ENCODE measurements around the gene CCNY.

The CCNY gene

GRCh38 chr10:35345383-35345742 is 9.1 kb downstream of the CCNY start:
- H3K27ac ChIP-seq: no peak overlapping the region
- no peak for TF ChIP-seq CTCF (conservative IDR thresholded peaks at IDR 0.05)

GRCh38 chr10:35346248-35346647 is 9.9 kb downstream of the CCNY start:
- TF ChIP-seq CTCF (conservative IDR thresholded peaks at IDR 0.05): no peak
- H3K27ac ChIP-seq: no peak overlapping the region

GRCh38 chr10:35347121-35347562 is 10.8 kb downstream of the CCNY start:
- TF ChIP-seq CTCF (conservative IDR thresholded peaks at IDR 0.05): no peak
- no peak overlapping the region for H3K27ac ChIP-seq

- H3K27ac ChIP-seq: no peak overlapping the region
- TF ChIP-seq CTCF (conservative IDR thresholded peaks at IDR 0.05): no peak
Observed at GRCh38 chr10:35347899-35348608, 11.7 kb downstream of the CCNY start.

- no peak for TF ChIP-seq CTCF (conservative IDR thresholded peaks at IDR 0.05)
- H3K27ac ChIP-seq: no peak overlapping the region
Observed at GRCh38 chr10:35348609-35349388, 12.5 kb downstream of the CCNY start.

- H3K27ac ChIP-seq: no peak overlapping the region
- TF ChIP-seq CTCF (conservative IDR thresholded peaks at IDR 0.05): no peak
Observed at GRCh38 chr10:35349389-35349915, 13.1 kb downstream of the CCNY start.

GRCh38 chr10:35351021-35351420 is 14.7 kb downstream of the CCNY start:
- no peak for TF ChIP-seq CTCF (conservative IDR thresholded peaks at IDR 0.05)
- H3K27ac ChIP-seq: no peak overlapping the region
